Activated naive CD4-positive, alpha-beta T cell treated with anti-CD3 and anti-CD28 coated beads for 36 hours (primary cell): ENCODE data around the gene NAA20. TPM values are rescaled to one million over a fixed set of nuclear protein-coding genes. Genes with fewer than 3 reads are reported as not detected.

Experiments
- CTCF ChIA-PET: fragments of 350-600 bp; sonication (Branson Sonifier 250); formaldehyde crosslinking; loops from one replicate; lab custom pipeline; 2021; ENCODE audit warnings: antibody characterized with exemption; lab: Charles Lee
- DNase-seq: peaks from one replicate; pipeline ENCODE4 v3.0.0-alpha.2; 2020
- H3K27ac Mint-ChIP-seq: one replicate; pipeline ENCODE4 v1.8.0; 2021; ENCODE audit warnings: mild to moderate bottlenecking, mixed read lengths
- H3K27me3 Mint-ChIP-seq: one replicate; pipeline ENCODE4 v1.8.0; 2021; ENCODE audit warnings: low read depth, mixed read lengths
- H3K36me3 Mint-ChIP-seq: one replicate; pipeline ENCODE4 v1.8.0; 2021; ENCODE audit warnings: low read depth, mixed read lengths
- H3K4me1 Mint-ChIP-seq: one replicate; pipeline ENCODE4 v1.8.0; 2021; ENCODE audit warnings: low read depth, mixed read lengths
- H3K4me3 Mint-ChIP-seq: one replicate; pipeline ENCODE4 v1.8.0; 2021; ENCODE audit warnings: mild to moderate bottlenecking, moderate library complexity, mixed read lengths
- H3K9me3 Mint-ChIP-seq: one replicate; pipeline ENCODE4 v1.8.0; 2021; ENCODE audit warnings: mixed read lengths
- intact Hi-C: fragments of 100-400 bp; cut with micrococcal nuclease; formaldehyde crosslinking; loops from one replicate; pipeline ENCODE4 v1.15.1; 2023
- total RNA-seq, 2 experiments: library from RNA; stranded (reverse); gene quantifications; one replicate each; pipeline ENCODE4 v1.2.3, GENCODE V29; 2021

NAA20 gene
- total RNA-seq, 2 experiments from 2014 or later, result 59.5 to 65.5 TPM

DNA sequence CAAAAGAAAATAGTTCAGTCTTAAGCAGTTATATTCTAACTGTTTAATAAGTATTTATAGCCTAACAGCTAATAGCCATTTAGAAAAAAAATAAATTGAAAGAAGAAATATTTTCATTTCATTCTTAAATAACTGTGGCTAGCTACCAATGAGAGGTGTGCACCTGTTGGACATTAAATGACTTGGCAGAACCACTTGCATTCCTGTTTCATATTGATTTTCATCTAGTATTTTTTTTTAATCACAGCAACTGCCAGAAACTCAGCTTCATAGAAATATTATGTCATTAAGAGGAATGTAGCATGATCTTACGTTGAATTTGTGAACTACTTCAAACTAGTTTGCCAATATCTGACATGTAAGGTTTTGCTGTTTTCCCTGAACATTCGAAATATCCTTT lies 10.1 kb downstream of the NAA20 start:
- Mint-ChIP-seq H3K27me3 (no peaks in the 10 kb centered on the region), H3K4me3 (no peak overlapping the region), H3K9me3 (no peaks in the 10 kb centered on the region), H3K27ac (no peak overlapping the region), H3K36me3 (peaks cover 14% of the 10 kb centered on the region), H3K4me1 (peaks cover 15% of the 10 kb centered on the region)
- DNase-seq, result no peak
- CTCF ChIA-PET, result interaction anchor here (0.8 to 1.2 kb wide), 2 partner anchors 21 to 31 kb away, joined by 3 read pairs; no protein-coding TSS in a partner anchor
- intact Hi-C loops, result no loop called here

DNA sequence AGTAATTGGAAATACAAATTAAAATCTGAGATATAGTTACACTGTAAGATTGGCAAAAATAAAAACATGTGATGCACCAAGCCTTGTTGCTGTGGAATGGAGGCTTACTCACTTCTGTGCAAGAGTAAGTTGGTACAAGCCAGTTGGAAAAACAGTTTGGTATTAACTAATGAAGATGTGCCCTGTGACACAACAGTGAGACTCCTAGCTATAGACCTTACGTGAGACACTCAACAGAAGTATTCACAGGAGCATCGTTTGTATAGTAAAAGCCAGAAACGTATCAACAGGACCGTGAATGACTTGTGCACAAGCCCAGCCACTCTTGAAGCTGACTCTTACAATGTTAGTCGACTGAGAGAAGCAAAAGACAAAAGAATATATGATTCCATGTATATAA lies 14.6 kb downstream of the NAA20 start:
- intact Hi-C loops, result no loop called here
- Mint-ChIP-seq H3K4me1 (peaks cover 3% of the 10 kb centered on the region), H3K27me3 (no peaks in the 10 kb centered on the region), H3K36me3 (peaks cover 15% of the 10 kb centered on the region), H3K4me3 (no peak overlapping the region), H3K9me3 (no peaks in the 10 kb centered on the region), H3K27ac (no peak overlapping the region)
- DNase-seq, result no peak
- CTCF ChIA-PET, result no interaction called here

DNA sequence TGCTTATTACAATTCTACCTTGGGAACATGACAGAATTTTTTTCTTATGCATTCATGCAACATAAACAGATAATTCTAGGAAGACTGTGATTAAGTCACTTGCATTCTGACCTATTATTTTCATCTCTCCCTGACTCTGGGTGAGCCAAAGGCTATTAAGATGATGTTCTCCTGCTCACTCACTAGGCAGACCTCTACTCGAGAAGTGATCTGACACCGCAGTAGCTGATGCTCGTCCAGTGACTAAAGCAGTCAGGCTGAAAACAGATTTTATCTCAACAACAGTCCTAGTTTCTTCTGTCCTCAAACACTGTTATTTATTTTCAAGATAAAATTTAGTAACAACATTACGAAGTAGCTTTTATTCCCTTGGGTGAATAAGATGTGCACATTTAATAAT lies 17.3 kb downstream of the NAA20 start:
- Mint-ChIP-seq H3K27ac (no peak overlapping the region), H3K36me3 (peaks cover 21% of the 10 kb centered on the region)
- CTCF ChIA-PET, result no interaction called here

DNA sequence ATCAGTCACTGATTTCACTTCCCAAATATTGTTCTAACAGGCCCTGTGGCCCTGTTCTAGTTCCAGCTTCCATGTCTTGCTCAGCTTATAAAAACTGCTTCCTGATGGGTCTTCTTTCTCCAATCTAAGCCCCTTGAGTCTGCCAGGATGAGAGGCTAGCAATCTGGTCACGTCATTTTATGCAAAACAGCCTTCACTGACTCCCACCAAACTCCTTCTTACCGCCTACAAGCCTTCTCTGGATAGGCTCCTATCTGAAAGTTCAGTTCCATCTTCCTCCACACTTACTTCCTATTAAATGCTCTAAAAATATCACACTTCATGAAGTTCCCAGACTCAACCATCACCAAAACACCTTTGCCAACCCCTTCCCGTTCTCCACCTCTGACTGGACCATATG lies 19.6 kb downstream of the NAA20 start:
- H3K27ac Mint-ChIP-seq, result no peak overlapping the region
- H3K4me3 Mint-ChIP-seq, result no peak overlapping the region
- DNase-seq, result no peak
- H3K4me1 Mint-ChIP-seq, result no peaks in the 10 kb centered on the region
- intact Hi-C loops, result no loop called here
- no peaks in the 10 kb centered on the region for H3K9me3 Mint-ChIP-seq
- CTCF ChIA-PET, result no interaction called here
- peaks cover 33% of the 10 kb centered on the region for H3K36me3 Mint-ChIP-seq
- no peaks in the 10 kb centered on the region for H3K27me3 Mint-ChIP-seq

More for the DNA sequence above, 17.3 kb downstream of the NAA20 start:
- no peaks in the 10 kb centered on the region for H3K9me3 Mint-ChIP-seq
- H3K4me1 Mint-ChIP-seq, result peaks cover 3% of the 10 kb centered on the region
- H3K4me3 Mint-ChIP-seq, result no peak overlapping the region
- intact Hi-C loops, result no loop called here
- H3K27me3 Mint-ChIP-seq, result no peaks in the 10 kb centered on the region
- no peak for DNase-seq

DNA sequence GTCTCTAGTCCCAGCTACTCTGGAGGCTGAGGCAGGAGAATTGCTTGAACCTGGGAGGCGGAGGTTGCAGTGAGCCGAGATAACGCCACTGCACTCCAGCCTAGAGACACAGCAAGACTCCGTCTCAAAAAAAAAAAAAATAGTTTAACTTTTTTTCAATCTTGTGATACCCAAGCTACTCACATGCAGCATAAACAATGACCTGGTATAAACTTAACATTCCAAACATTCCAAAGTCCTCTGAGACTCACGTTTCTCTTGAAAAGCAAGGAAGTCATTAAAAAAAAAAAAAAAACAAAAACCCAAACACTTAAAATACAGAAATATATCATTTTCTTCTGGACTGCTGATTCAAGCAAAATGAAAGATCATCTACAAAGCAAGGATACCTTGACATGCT lies 20.8 kb downstream of the NAA20 start:
- intact Hi-C loops, result no loop called here
- no peaks in the 10 kb centered on the region for H3K9me3 Mint-ChIP-seq
- no peak overlapping the region for H3K4me3 Mint-ChIP-seq
- DNase-seq, result no peak
- CTCF ChIA-PET, result no interaction called here
- H3K27me3 Mint-ChIP-seq, result no peaks in the 10 kb centered on the region
- H3K36me3 Mint-ChIP-seq, result peaks cover 39% of the 10 kb centered on the region
- no peaks in the 10 kb centered on the region for H3K4me1 Mint-ChIP-seq
- H3K27ac Mint-ChIP-seq, result no peak overlapping the region

DNA sequence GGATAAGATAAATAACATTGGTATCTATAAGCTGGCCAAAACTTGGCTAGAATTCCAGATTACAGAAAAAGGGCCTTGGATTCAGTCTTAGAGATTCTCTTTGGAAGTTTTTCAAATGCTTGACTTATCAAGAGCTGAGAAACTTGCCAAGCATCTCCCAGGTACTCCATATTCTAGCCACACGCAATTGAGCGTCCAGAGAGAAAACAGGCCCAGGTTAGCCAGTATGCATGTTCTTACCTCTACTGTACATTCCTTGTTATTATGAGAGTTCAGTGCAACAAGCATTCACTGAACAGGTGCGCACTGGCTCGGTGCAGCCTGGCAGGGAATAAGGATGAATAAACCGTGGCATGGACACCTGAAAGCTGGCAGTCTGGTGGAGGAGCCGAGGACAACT lies 21.4 kb downstream of the NAA20 start:
- Mint-ChIP-seq H3K4me1 (no peaks in the 10 kb centered on the region), H3K27me3 (no peaks in the 10 kb centered on the region), H3K36me3 (peaks cover 45% of the 10 kb centered on the region), H3K27ac (no peak overlapping the region), H3K9me3 (no peaks in the 10 kb centered on the region), H3K4me3 (no peak overlapping the region)
- CTCF ChIA-PET, result no interaction called here
- intact Hi-C loops, result no loop called here
- no peak for DNase-seq

DNA sequence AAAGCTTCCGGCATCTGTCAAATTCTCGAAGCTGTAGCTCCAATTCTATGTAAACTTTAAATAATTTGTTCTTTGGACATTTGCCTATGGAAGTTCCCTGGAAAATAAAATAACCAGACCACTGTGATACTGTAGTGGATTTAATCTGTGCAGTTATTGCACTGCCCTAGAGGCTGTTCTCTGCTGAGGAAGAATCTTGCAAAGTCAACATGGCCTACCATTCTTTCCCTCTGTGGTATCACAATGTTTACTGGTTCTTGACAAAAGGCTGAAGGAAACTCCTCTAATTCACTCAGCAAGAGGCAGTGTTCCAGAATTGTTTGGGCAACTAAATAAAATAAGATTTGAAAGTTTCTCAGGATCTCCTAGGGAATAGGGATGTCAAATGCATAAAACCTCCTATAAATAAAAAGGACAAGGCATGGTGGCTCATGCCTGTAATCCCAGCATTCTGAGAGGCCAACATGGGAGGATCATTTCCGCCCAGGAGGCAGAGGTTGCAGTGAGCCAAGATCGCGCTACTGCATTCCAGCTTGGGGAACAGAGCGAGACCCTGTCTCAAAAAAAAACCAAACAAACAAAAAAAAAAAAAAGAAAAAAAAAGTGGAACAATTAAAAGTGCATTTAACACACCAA lies 22.7 kb downstream of the NAA20 start:
- no peak for DNase-seq
- CTCF ChIA-PET, result no interaction called here
- intact Hi-C loops, result no loop called here
- Mint-ChIP-seq H3K27me3 (no peaks in the 10 kb centered on the region), H3K4me3 (no peak overlapping the region), H3K27ac (no peak overlapping the region), H3K36me3 (peaks cover 49% of the 10 kb centered on the region), H3K4me1 (peaks cover 5% of the 10 kb centered on the region), H3K9me3 (no peaks in the 10 kb centered on the region)

DNA sequence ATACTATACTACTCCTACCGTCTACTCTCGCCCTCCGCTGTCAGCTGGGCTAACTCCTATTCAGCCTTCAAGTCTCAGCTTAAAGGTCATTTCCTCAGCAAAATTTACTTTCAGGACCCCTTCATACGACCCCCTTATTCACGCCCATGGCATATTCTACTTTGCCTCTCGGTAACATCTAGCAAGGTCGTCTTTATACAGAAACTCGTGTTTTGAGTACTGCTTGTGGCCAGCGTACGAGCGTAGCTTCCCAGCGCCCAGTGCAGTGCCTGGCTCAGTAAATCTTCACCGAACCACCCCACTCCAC lies 34.6 kb downstream of the NAA20 start:
- intact Hi-C loops, result loop anchor here (1.0 to 10.0 kb wide), 6 partner anchors 34 to 1544 kb away; partner anchors contain the start of genes KIZ, NAA20, RALGAPA2 and SEC23B
- Mint-ChIP-seq H3K27me3 (peaks cover 5% of the 10 kb centered on the region), H3K9me3 (no peaks in the 10 kb centered on the region), H3K36me3 (peaks cover 21% of the 10 kb centered on the region), H3K4me1 (peaks cover 14% of the 10 kb centered on the region), H3K27ac (peak overlapping the region; percentile 96), H3K4me3 (peak overlapping the region; percentile 97)
- no peak for DNase-seq
- CTCF ChIA-PET, result interaction anchor here (0.7 to 3.2 kb wide), 4 partner anchors 36 to 1184 kb away, joined by 3 to 18 read pairs (median 3); partner anchors contain the start of gene NAA20

DNA sequence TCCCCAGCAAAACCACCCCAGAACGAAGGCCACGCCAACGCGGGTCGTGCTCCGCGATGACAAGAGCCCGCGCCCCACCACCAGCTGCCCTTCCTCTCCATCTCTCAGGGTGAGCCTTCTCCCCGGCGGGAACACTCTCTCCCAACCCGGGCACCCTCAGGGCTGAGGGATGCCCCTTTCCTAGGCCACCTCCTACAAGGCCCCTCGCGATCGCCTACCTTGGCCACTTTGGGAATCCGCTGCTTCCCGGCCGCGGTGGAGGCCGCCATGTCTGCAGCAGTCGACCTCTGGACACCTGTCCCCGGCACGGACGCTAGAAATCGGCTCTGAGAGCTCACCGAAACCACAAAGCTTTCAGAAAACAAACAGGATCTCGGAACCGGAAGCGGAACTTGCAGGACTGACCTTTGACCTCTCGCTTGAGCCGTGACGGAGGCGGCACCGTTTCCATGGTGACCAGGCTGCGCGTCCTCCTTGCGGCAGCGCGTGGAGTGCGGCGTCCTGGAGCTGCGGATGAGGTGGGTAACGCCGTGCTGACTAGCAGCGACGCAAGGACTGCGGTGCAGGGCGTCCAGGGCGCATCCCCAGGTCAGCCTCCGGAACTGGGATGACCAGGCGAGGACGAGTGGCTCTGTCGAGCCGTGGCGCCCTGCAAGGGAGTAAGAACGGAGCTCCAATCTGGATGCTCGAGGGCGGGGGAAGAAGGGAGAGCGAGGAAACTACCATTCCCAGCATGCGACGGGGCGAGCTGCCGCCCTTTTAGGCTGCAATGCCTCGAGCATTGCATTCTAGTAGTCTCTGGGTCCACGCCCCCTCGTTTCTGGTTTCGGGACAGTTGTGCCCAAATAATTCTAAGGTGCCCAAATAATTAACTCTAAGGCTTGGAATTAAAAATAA lies 35.2 kb downstream of the NAA20 start, which contains the start of the genes CFAP61 and CRNKL1:
TSS of gene CFAP61 (plus strand) at position 459 of the 897 bp plus-strand sequence. CDS start 4,122 bp downstream, outside the sequence.
TSS of gene CRNKL1 (minus strand) at position 393 of the 897 bp plus-strand sequence. CDS start at position 269, 124 bp downstream.
- Mint-ChIP-seq H3K4me3 (peak within 1 kb of the TSS; percentile 97), H3K27me3 (peaks cover 5% of the 10 kb centered on the region), H3K27ac (peak within 1 kb of the TSS; percentile 96), H3K9me3 (no peaks in the 10 kb centered on the region), H3K36me3 (peaks cover 18% of the 10 kb centered on the region), H3K4me1 (peaks cover 14% of the 10 kb centered on the region)
- intact Hi-C loops, result loop anchor here (1.0 to 10.0 kb wide), 6 partner anchors 35 to 1545 kb away; partner anchors contain the start of genes KIZ, NAA20, RALGAPA2 and SEC23B
- CTCF ChIA-PET, result interaction anchor here (0.7 to 3.2 kb wide), 3 partner anchors 36 to 388 kb away, joined by 3 to 18 read pairs (median 3); partner anchors contain the start of gene NAA20
- DNase-seq, result peak; percentile 97

DNA sequence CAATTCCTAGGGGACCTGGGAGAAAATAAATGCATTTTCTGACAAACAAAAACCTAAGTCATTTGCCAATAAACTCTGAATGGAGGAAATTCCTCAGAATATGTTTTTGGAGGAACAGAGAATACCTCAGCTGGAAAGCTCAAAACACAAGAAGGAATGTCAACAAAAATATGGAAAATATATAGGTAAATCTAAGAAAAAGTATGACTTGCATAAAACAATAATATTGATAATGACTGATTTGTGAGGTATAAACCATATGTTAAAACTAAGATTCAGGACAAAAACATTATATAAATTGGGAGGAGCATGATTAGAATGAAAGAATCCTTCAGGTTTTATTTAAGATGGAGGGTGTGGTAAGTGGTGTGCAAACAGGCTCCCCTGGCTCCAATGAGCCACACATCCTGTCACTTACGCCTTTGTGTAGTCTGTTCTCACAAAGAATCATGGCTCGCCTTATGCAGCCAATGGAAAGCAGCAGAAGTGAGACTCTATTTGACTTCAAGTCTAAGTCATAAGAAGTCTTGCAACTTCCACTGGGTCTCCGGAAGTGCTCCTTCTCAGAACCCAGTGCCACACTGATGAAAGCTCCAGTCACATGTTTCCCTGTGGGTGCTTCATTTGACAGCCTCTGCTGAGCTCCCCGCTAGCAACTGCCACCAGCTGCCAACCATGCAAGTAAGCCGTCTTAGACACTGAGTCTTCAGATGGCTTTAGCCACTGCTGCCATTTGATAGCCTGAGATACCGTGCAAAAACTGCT lies 43.3 kb downstream of the NAA20 start:
- no peak for DNase-seq
- no peaks in the 10 kb centered on the region for H3K4me1 Mint-ChIP-seq
- H3K27me3 Mint-ChIP-seq, result peaks cover 17% of the 10 kb centered on the region
- CTCF ChIA-PET, result no interaction called here
- no peak overlapping the region for H3K27ac Mint-ChIP-seq
- H3K9me3 Mint-ChIP-seq, result no peaks in the 10 kb centered on the region
- intact Hi-C loops, result no loop called here
- H3K4me3 Mint-ChIP-seq, result no peak overlapping the region
- H3K36me3 Mint-ChIP-seq, result no peaks in the 10 kb centered on the region

DNA sequence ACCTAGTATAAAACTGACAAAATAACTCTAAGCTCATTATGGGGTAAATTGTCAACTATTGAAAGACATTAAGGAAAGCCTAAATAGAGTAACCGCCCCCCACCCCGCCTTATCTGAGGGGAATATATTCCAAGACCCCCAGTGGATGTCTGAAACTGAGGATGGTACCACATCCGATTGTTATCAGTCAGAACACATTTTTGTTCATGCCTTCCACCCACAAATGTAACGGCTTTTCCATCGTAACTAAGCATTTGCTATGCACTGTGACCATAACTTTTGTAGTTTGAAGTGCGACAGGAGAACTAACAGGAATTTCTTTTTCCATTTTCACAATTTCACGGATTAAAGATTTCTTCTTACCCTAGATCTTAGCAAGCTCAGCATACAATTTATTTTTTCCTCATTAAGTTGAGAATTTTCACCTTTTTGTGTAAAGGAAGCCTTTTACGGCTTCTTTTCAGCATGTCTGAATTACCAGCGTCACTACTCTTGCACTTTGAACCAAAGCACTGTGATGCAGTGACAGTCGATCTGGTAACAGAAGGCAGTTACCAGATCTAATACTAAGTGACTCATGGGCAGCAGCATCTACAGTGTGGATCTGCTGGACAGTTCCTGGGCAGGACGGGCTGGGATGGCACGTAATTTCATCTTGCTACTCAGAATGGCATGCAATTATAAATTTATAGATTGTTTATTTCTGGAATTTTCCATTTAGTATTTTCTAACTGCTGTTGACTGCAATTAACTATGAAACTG lies 47.0 kb downstream of the NAA20 start:
- no peaks in the 10 kb centered on the region for H3K4me1 Mint-ChIP-seq
- H3K36me3 Mint-ChIP-seq, result no peaks in the 10 kb centered on the region
- H3K27me3 Mint-ChIP-seq, result peaks cover 15% of the 10 kb centered on the region
- H3K4me3 Mint-ChIP-seq, result no peak overlapping the region
- CTCF ChIA-PET, result no interaction called here
- DNase-seq, result no peak
- intact Hi-C loops, result no loop called here
- no peak overlapping the region for H3K27ac Mint-ChIP-seq
- no peaks in the 10 kb centered on the region for H3K9me3 Mint-ChIP-seq
